GM21717 (cell line): ENCODE measurements around the gene GPATCH3.
"Not testable (repeated sequence)": the region's sequence is repeated elsewhere in the genome, so short reads cannot be mapped to it uniquely, and the experiment has no call there.

Experiments used
- ATAC-seq: cut with Tn5 transposase; IDR thresholded peaks from one replicate; pipeline ENCODE4 v1.9.1; 2021; ENCODE audit warnings: mild to moderate bottlenecking, moderate library complexity; ENCODE audit not compliant: unreplicated experiment

Gene GPATCH3

DNA sequence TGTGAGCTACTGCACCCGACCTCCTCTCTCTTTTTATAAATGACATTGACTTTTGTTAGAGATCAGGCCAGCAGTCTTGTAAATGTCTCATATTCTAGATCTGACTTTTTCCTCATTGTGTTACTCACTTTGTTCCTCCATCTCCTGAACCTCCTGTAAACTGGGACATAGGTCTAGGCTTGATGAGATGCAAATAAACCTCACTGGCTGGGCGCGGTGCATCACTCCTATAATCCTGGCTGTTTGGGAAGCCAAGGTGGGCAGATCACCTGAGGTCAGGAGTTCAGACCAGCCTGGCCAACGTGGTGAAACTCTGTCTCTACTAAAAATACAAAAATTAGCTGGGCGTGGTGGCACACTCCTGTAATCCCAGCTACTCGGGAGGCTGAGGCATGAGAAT lies 52.4 kb downstream of the GPATCH3 start:
- ATAC-seq, result not testable (repeated sequence)

DNA sequence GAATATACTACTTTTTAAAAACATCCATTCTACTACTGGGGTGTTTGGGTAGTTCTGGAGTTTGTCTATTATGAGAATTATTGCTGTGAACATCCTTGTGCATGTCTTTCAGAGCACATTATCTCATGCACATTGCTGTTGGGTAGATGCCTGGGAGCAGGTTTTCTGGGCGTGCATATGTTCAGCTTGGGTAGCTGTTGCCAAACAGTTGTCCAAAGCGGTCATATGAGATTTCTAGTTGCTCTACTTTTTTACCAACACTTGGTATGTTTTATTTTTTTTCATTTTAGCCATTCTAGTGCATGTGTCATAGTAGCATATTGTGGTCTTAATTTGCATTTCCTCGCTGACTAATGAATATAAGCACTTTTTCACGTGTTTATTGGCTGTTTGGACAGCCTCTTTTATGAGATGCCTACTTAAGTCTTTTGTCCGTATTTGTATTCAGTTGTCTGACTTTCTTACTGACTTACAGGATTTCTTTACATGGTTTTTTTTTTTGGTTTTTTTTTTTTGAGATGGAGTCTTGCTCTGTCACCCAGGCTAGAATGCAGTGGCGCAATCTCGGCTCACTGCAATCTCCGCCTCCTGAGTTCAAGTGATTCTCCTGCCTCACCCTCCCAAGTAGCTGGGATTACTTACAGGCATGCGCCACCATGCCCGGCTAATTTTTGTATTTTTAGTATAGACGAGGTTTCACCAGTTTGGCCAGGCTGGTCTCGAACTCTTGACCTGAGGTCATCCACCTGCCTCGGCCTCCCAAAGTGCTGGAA lies 55.7 kb downstream of the GPATCH3 start:
- no peak for ATAC-seq
